ENCODE results near the gene STK38.

STK38 gene

GRCh38 chr6:36571122-36572043 is 24.1 kb upstream of the STK38 start:
- no peak for TF ChIP-seq CTCF (IDR thresholded peaks at IDR 0.05)

- no peak for TF ChIP-seq CTCF (IDR thresholded peaks at IDR 0.05)
Observed at GRCh38 chr6:36570264-36570663, 23.0 kb upstream of the STK38 start.

- no peak for TF ChIP-seq CTCF (IDR thresholded peaks at IDR 0.05)
Observed at GRCh38 chr6:36566418-36566905, 19.2 kb upstream of the STK38 start.

- no peak for TF ChIP-seq CTCF (IDR thresholded peaks at IDR 0.05)
Observed at GRCh38 chr6:36563928-36564284, 16.6 kb upstream of the STK38 start.

GRCh38 chr6:36563237-36563927 is 16.1 kb upstream of the STK38 start:
- TF ChIP-seq CTCF (IDR thresholded peaks at IDR 0.05): no peak

GRCh38 chr6:36560822-36561221 is 13.5 kb upstream of the STK38 start:
- no peak for TF ChIP-seq CTCF (IDR thresholded peaks at IDR 0.05)

DNA sequence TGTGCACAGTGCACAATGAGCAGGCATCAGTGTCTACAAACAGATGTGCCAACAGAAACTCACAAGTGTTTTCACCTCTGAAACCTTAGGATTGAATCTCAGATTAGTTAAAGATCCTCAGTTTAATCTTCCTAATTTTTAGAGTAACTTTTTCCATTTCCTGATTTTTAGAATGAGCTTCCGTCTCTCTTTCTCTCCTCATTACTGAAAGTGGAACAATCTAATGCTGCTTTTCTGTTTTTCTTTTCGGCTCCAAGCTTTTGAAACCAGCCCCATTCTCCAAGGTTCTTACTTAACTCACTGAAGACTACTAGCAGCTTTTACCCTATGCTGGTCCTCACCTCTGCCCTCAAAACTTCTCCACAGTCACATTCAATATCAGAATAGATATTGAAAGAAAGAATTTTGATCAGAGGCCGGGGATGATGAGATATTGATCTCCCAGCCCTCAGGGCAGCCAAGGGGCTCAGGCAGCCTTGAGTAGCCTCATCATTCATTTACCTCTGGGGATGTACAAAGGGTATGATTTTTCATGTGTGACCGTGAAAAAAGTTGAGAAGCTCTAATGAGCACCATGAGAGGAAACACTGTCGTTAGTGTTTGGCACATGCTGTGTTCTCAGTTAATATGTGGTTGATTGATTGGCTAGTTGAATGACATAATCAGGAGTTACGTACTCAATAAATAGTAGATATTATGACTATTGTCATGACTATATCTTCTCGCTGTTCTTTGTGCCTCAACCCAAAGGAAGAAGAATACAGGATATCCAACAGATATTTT is 11.9 kb upstream of the STK38 start:
- no peak for TF ChIP-seq CTCF (IDR thresholded peaks at IDR 0.05)

All from LNCAP (cell line).